K562 (cell line): ENCODE data around the gene GGACT. TPM values are rescaled to one million over a fixed set of nuclear protein-coding genes. Genes with fewer than 3 reads are reported as not detected.

Source experiments
- ATAC-seq: fragments of 200-7000 bp; cut with Tn5 transposase; 3 replicates; pipeline ENCODE4 v1.9.1; 2020; ENCODE audit warnings: moderate library complexity
- BruUV-seq: library from RNA; stranded (reverse); fragments of 400-500 nt; replicated peaks from 2 replicates; lab custom pipeline; 2021; lab: Mats Ljungman, UMichigan
- CTCF ChIA-PET: fragments of 300-600 bp; formaldehyde crosslinking; extraction: SDS; loops from one replicate; lab custom pipeline; 2021; ENCODE audit warnings: low intra/inter-chr PET ratio; lab: Yijun Ruan, JAX
- POLR2A ChIA-PET: fragments of 300-600, 350-650 bp; sonication (Branson Sonifier 250); formaldehyde crosslinking; extraction: SDS; loops from one replicate; lab custom pipeline; 2021; ENCODE audit warnings: antibody characterized with exemption, inconsistent platforms; lab: Yijun Ruan, JAX
- DNase-seq, 4 experiments: peaks; one replicate each; pipeline versions ENCODE4 v3.0.0 to v3.0.0-alpha.2; 2011 to 2018; ENCODE audit warnings: low spot score in 3 of 4, mixed read lengths in 3 of 4; ENCODE audit errors: extremely low read depth in 1 of 4
- FAIRE-seq: peaks from 2 replicates; lab custom pipeline; 2011; peaks lifted over from hg19 to GRCh38; lab: Jason Lieb, UNC
- H2AFZ ChIP-seq: 2 replicates; pipeline ENCODE4 v1.6.0; 2011; ENCODE audit warnings: low read depth, low read length, control low read depth, inconsistent platforms
- H3K27ac ChIP-seq: fragments of 200-600 bp; 3 replicates; pipeline ENCODE4 v1.8.0; 2011; ENCODE audit warnings: low read depth, mild to moderate bottlenecking, control low read depth, inconsistent platforms, low read length, moderate library complexity, mixed read lengths; ENCODE audit errors: extremely low read depth
- H3K27me3 ChIP-seq, 2 experiments: fragments of 300-600 bp in 1 of 2; 2 replicates in 1 of 2; 3 replicates in 1 of 2; pipeline versions ENCODE4 v1.6.0 to v1.8.0; 2011; ENCODE audit warnings: inconsistent platforms in 2 of 2, low read length in 2 of 2, mild to moderate bottlenecking in 1 of 2, mixed read lengths in 1 of 2, moderate library complexity in 1 of 2; ENCODE audit not compliant: control insufficient read depth in 2 of 2, insufficient read depth in 2 of 2
- H3K36me3 ChIP-seq: fragments of 300-600 bp; 3 replicates; pipeline ENCODE4 v1.8.0; 2011; ENCODE audit warnings: mild to moderate bottlenecking, low read length, inconsistent platforms; ENCODE audit not compliant: control insufficient read depth, insufficient read depth
- H3K4me1 ChIP-seq, 2 experiments: fragments of 200-600 bp in 1 of 2; replicated peaks in 1 of 2; 2 replicates in 1 of 2; 3 replicates in 1 of 2; pipeline versions ENCODE4 v1.5.1 to v1.8.0; 2011; ENCODE audit warnings: inconsistent platforms in 2 of 2, low read length in 2 of 2, mild to moderate bottlenecking in 1 of 2, mixed read lengths in 1 of 2, moderate library complexity in 1 of 2; ENCODE audit not compliant: control insufficient read depth in 2 of 2, insufficient read depth in 2 of 2
- H3K4me2 ChIP-seq: 2 replicates; pipeline ENCODE4 v1.6.1; 2011; ENCODE audit warnings: low read length, control low read depth, inconsistent platforms, mixed read lengths; ENCODE audit not compliant: insufficient read depth
- H3K4me3 ChIP-seq: fragments of 200-600 bp; sonication (generic), shearing (Covaris generic); 2 replicates; pipeline ENCODE4 v1.5.1; 2016; ENCODE audit warnings: control low read depth, inconsistent platforms
- H3K79me2 ChIP-seq: fragments of 200-600 bp; 3 replicates; pipeline ENCODE4 v1.8.0; 2011; ENCODE audit warnings: low read length, inconsistent platforms; ENCODE audit not compliant: control insufficient read depth, insufficient read depth
- H3K9ac ChIP-seq, 2 experiments: 2 replicates each; pipeline versions ENCODE4 v1.6.0 to v1.6.1; 2011; ENCODE audit warnings: low read depth in 2 of 2, low read length in 2 of 2, control low read depth in 1 of 2, inconsistent platforms in 1 of 2, mild to moderate bottlenecking in 1 of 2, mixed read lengths in 1 of 2; ENCODE audit not compliant: insufficient read depth in 1 of 2
- H3K9me1 ChIP-seq: one replicate; pipeline ENCODE4 v1.6.0; 2011; ENCODE audit warnings: inconsistent platforms, mild to moderate bottlenecking, low read length, moderate library complexity; ENCODE audit not compliant: control insufficient read depth, insufficient read depth
- H3K9me3 ChIP-seq: replicated peaks from 2 replicates; pipeline ENCODE4 v1.5.1; 2011; ENCODE audit warnings: low read depth, low read length, inconsistent platforms; ENCODE audit not compliant: control insufficient read depth, insufficient read depth
- H4K20me1 ChIP-seq: replicated peaks from 2 replicates; pipeline ENCODE4 v1.6.1; 2011; ENCODE audit warnings: low read length, inconsistent platforms, mixed read lengths; ENCODE audit not compliant: control insufficient read depth, insufficient read depth
- CEBPZ ChIP-seq: fragments of 150-350 bp; IDR thresholded peaks from 2 replicates; pipeline ENCODE4 v1.6.1; 2014; ENCODE audit warnings: low read depth, mild to moderate bottlenecking, low read length, borderline replicate concordance
- GABPB2 ChIP-seq: fragments of 250-450 bp; sonication (Bioruptor Pico); conservative IDR thresholded peaks from 2 replicates; pipeline ENCODE4 v1.5.1; 2021; ENCODE audit warnings: mild to moderate bottlenecking
- GMEB1 ChIP-seq: fragments of 250-450 bp; sonication (Bioruptor Pico); IDR thresholded peaks from 2 replicates; pipeline ENCODE4 v1.4.0; 2020; ENCODE audit warnings: mild to moderate bottlenecking
- HDGF ChIP-seq: fragments of 450-650 bp; IDR thresholded peaks from 2 replicates; pipeline ENCODE4 v1.6.1; 2016
- NCOA1 ChIP-seq: fragments of 450-650 bp; IDR thresholded peaks from 2 replicates; pipeline ENCODE4 v1.6.1; 2016; ENCODE audit warnings: low read depth
- PHF20 ChIP-seq: fragments of 450-650 bp; IDR thresholded peaks from 2 replicates; pipeline ENCODE4 v1.6.1; 2018; ENCODE audit not compliant: partially characterized antibody
- PRDM10 ChIP-seq: fragments of 450-650 bp; IDR thresholded peaks from 2 replicates; pipeline ENCODE4 v1.6.1; 2018; ENCODE audit not compliant: partially characterized antibody
- TCF7L2 ChIP-seq: fragments of 150-350 bp; IDR thresholded peaks from 2 replicates; pipeline ENCODE4 v1.6.1; 2016; ENCODE audit warnings: low read depth, mild to moderate bottlenecking, low read length, moderate library complexity
- ZBTB43 ChIP-seq: sonication (generic); formaldehyde crosslinking; IDR thresholded peaks from 2 replicates; pipeline ENCODE4 v1.8.0; 2023; ENCODE audit warnings: mild to moderate bottlenecking, missing genetic modification reagents
- ZNF134 ChIP-seq: fragments of 250-450 bp; sonication (Bioruptor Pico); conservative IDR thresholded peaks from 2 replicates; pipeline ENCODE4 v1.4.0; 2020
- ZNF639 ChIP-seq, 2 experiments: fragments of 200-800 bp in 1 of 2; sonication (Bioruptor generic) in 1 of 2; sonication (generic) in 1 of 2; formaldehyde crosslinking in 1 of 2; IDR thresholded peaks in 1 of 2; conservative IDR thresholded peaks in 1 of 2; 2 replicates each; pipeline versions ENCODE4 v1.5.0 to v1.6.1; 2016 to 2020; ENCODE audit warnings: missing compliant biosample characterization in 1 of 2, missing genetic modification characterization in 1 of 2, missing genetic modification reagents in 1 of 2
- WGBS: fragments of 100-300 bp; shearing (Covaris generic); methylation state at CpG from one replicate; pipeline ENCODE4 v1.1.6; 2016; ENCODE audit warnings: low coverage, mixed read lengths; ENCODE audit not compliant: insufficient coverage; ENCODE audit errors: missing lambda C conversion rate; 5-methylcytosine and 5-hydroxymethylcytosine counted together
- in situ Hi-C: fragments of 300-500 bp; cut with MboI; formaldehyde crosslinking; loops from 4 replicates; pipeline ENCODE4 v1.15.0; 2018; ENCODE audit warnings: inconsistent platforms, mixed read lengths
- intact Hi-C: fragments of 100-400 bp; cut with micrococcal nuclease; formaldehyde crosslinking; loops from 2 replicates; pipeline ENCODE4 v1.14.2; 2022
- polyA plus RNA-seq, 8 experiments: library from polyadenylated mRNA; depleted of rRNA in 4 of 8; stranded (reverse) in 5 of 8; unstranded in 3 of 8; fragments of >200 nt; fragmentation: Nextera tagmentation in 2 of 8; fragmentation: Illumina TruSeq in 1 of 8; extraction: Ambion mirVana in 2 of 8; extraction: Trizol in 1 of 8; gene quantifications; 2 replicates each; pipeline versions ENCODE4 v1.2.1 to v1.2.3, GENCODE V29; 2011 to 2014; ENCODE audit warnings: inconsistent platforms in 1 of 8, missing spikeins in 1 of 8
- total RNA-seq, 7 experiments: library from RNA; depleted of rRNA in 6 of 7; stranded (reverse); fragments of >200 nt in 6 of 7; fragmentation: Illumina TruSeq in 2 of 7; extraction: Trizol in 2 of 7; gene quantifications; 2 replicates each; pipeline versions ENCODE4 v1.2.1 to v1.2.3, GENCODE V29; 2011 to 2021; ENCODE audit warnings: low replicate concordance in 1 of 7

Gene GGACT
- total and polyA plus RNA-seq, 9 of the 15 experiments (the other 6 are each of a cell fraction or from before 2014, with no cell fraction given), result 0.20 to 3.2 (median 1.7) TPM

- in situ Hi-C loops, result no loop called here
- no peak for DNase-seq
- Histone ChIP-seq H3K4me1 (no peaks in the 10 kb centered on the region; a peak in 1 of 5 replicates), H4K20me1 (no peaks in the 10 kb centered on the region), H3K27me3 (no peaks in the 10 kb centered on the region), H3K27ac (no peak overlapping the region), H3K79me2 (no peaks in the 10 kb centered on the region), H3K4me3 (no peak overlapping the region), H3K9ac (no peak overlapping the region), H3K4me2 (no peak overlapping the region), H3K9me1 (no peaks in the 10 kb centered on the region), H2AFZ (no peak overlapping the region), H3K36me3 (no peaks in the 10 kb centered on the region), H3K9me3 (no peaks in the 10 kb centered on the region)
- no peak for TF ChIP-seq PRDM10
- TF ChIP-seq PHF20, result no peak
- no peak for TF ChIP-seq TCF7L2
- no peak for TF ChIP-seq ZNF639 (CRISPR knock-in tag; conservative IDR thresholded peaks at IDR 0.05 in 1 of 2, IDR thresholded peaks at IDR 0.05 in 1 of 2)
- TF ChIP-seq GABPB2, result no peak
- no peak for TF ChIP-seq GMEB1 (CRISPR knock-in tag)
- no peak for TF ChIP-seq CEBPZ
- TF ChIP-seq ZNF134 (CRISPR knock-in tag), result no peak
- no peak for TF ChIP-seq NCOA1
- TF ChIP-seq HDGF, result no peak
- no peak for TF ChIP-seq ZBTB43 (CRISPR knock-in tag)
- no peak for ATAC-seq
- intact Hi-C loops, result no loop called here
- ChIA-PET POLR2A (no interaction called here), CTCF (no interaction called here)
- WGBS, result 30% methylated on average over 6 of the region's 6 CpGs
- FAIRE-seq, result no peak
- BruUV-seq, result no TSS peak
Observed at GRCh38 chr13:100483139-100483538, 105.5 kb downstream of the GGACT start.
